G401 (cell line): ENCODE measurements around the gene MRC1. TPM values are rescaled to one million over a fixed set of nuclear protein-coding genes. Genes with fewer than 3 reads are reported as not detected.

Source experiments
- DNase-seq: peaks from one replicate; pipeline ENCODE4 v3.0.0-alpha.2; 2015; ENCODE audit warnings: low spot score
- in situ Hi-C: cut with HindIII; loops from 2 replicates; pipeline ENCODE4 v1.10.0; 2016; ENCODE audit warnings: low sequenced_read_pairs, mixed read lengths
- total RNA-seq: library from RNA; depleted of rRNA; stranded (reverse); fragments of >200 nt; shearing (Covaris generic); gene quantifications from 2 replicates; pipeline ENCODE4 v1.2.3, GENCODE V29; 2014; rRNA removed

Gene MRC1
- 0.12 TPM in 1 of 2 replicates, not detected in the other for total RNA-seq

GRCh38 chr10:17808971-17809841 lies at the start of gene MRC1:
TSS of gene MRC1 (plus strand) at chr10:17809348. CDS start at chr10:17809466, 118 bp downstream.
- no peak for DNase-seq
- in situ Hi-C loops, result no loop called here

DNA sequence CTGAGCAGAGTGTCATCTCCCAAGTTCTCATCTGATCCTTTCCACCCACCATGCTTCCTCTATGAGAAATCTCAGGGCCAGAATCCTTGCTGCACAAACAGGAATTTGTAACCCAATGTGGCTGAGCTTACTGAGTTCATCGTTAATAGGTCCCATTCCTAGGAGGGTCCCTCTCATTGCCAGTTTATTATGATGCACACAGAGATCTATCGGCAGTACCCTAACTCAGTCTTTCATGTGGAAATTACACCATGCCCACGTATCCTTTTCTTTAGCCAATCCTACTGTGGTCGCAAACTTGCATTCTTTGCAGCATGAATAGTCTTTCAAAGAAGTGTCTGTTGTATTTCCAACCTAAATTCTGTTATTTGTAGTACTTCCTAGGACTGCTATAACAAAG lies 45.0 kb upstream of the MRC1 start:
- no peak for DNase-seq
- in situ Hi-C loops, result no loop called here

DNA sequence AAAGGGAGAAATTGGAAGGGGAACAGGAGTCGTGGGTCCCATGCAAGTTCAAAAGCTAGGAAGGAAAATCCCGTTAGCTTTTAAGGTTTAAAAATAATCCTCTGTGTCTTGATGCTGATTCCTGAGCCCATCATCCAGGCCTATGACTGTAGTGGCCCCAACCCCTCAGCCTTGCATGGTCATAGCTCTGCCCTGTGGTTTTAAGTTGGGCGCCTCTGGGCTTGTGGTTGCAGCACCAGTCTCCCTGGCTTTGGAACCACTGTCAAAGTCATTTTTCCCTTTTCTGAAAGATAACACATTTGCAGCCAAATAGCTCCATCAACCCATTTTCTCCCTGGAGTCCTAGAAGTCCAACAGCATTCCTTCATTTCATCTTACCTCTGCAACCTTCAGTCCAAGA lies 43.5 kb upstream of the MRC1 start:
- in situ Hi-C loops, result no loop called here

GRCh38 chr10:17766731-17767130 lies 42.4 kb upstream of the MRC1 start:
- no peak for DNase-seq
- in situ Hi-C loops, result no loop called here

More for the DNA sequence above, 43.5 kb upstream of the MRC1 start:
- DNase-seq, result no peak

DNA sequence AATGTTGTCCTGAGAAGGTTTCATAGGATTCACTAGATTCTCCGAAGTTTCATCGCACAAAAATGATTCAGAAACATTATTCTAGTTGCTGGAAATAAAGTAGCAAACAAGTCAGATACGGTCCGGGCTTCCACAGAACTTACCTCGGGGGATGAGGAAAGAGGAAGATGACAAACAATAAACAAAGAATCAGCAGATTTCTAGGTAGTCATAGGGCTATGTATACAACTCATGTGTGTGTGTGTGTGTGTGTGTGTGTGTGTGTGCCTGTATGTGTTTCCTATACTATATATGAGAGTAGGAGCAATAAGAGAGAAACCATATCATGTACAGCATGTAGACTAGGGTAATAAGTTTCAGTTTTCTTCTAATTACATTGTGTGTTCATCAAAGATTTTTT lies 40.7 kb upstream of the MRC1 start:
- in situ Hi-C loops, result no loop called here
- no peak for DNase-seq

DNA sequence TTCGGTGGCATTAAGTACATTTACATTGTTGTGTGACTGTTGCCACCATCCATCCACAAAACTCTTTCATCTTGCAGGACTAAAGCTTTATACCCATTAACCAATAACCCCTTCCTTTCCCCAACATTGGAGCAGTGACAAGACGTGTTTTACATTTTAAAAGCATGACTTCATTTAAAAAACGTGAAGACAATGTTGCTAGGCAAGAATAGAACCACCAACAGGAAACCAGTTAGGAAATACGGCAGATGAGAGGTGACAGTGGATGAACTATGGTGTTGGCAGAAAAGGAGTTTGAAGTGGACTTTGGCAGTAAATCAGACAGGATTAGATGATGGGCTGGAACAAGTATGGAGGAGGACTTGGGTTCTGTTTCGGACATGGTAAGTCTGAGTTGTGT lies 40.2 kb upstream of the MRC1 start:
- DNase-seq, result no peak

DNA sequence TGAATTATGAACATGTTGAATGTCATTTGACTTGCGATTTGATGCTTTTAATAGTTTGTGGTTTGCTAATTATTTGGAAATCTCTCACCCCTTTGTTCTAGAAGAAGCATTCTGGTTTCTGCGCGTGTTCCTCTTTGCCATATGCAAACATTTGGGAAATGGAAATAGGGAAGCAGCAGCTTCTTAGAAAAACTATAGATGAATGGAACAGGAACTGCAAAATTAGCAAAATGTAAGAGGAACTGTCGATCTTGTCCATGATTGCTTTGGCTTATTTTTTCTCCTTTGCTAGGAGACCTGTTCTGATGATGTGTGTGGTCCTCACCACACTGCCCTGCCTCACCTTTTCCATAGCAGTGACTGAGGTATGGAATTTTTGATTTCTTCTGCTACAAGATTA lies 38.1 kb upstream of the MRC1 start:
- no peak for DNase-seq
- in situ Hi-C loops, result no loop called here

More for the DNA sequence above, 40.2 kb upstream of the MRC1 start:
- in situ Hi-C loops, result no loop called here

DNA sequence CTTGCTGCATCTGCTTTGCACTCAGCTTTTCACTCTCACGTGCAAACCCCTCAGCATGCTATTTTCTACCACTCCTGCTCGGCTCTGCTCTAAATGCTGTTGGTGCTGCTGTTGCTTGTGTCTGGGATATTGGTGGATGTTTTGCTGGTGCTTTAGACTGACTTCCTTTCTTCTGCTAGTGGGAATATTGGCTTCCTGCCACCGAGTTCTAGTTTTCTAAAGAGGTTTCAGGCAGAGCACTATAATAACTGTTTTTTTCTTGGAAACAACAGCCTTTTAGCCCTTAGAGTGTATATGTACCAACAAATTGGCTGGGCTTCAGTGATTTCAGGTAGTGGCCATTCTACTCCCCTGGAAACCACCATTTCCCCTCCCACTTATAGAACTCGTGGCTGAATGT lies 29.4 kb upstream of the MRC1 start:
- DNase-seq, result peak; percentile 15
- in situ Hi-C loops, result no loop called here

DNA sequence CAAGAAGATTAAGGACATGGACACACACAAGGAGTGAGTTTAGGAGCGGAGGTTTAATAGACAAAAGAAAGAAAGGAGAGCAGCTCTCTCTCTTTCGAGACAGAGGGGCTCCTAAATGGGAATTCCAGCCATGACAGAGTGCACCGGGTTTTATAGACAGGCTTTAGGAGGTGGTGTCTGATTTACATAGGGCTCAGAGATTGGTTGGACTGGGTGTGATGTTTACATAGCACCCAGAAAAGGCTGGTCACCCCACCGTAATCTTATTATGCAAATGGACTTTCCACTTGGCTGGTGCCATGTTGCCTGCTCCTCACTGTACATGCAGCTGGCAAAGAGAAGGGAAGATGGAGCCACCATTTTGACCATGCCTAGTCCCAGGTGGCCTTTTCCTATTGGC lies 28.4 kb upstream of the MRC1 start:
- in situ Hi-C loops, result no loop called here
- DNase-seq, result no peak

GRCh38 chr10:17781856-17782255 lies 27.3 kb upstream of the MRC1 start:
- peak; percentile 75 for DNase-seq
- in situ Hi-C loops, result no loop called here

DNA sequence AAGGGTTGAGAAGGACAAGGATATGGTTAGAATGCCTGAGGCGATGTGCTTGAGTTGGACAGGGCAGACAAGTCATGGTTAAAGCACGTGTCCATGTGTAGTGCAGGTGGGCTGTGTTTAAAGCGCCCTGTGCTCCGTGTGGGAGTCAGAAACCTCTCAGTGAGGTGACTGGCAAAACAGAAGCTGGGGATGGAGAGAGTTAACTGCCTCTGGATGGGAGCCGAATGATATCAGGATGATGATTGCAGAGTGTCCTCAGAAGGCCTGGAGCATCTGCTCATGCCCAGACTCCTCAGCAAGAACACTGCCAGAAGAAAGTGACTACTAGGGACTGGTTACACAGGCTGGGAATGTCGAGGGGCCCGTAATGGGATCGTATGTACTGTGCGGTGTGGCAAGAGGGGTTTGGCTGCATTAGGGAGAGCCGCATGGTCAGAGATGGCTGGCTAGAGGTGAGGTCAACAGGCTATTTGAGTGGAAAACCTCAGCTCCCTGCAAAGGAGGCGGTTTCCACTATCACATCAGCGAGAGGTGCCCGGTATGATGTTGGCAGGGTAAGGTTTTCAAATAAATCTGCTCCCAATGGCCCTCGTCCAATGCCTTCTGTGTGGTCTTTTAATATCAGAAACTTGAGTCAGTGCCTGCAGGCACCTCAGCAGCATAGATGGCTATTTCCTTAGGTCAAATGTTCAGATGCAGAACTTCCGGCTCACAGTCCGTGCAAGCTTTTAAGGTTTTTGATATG lies 26.1 kb upstream of the MRC1 start:
- in situ Hi-C loops, result no loop called here
- peak; percentile 96 for DNase-seq

- no peak for DNase-seq
- in situ Hi-C loops, result no loop called here
These were observed 25.4 kb upstream of the MRC1 start for GRCh38 chr10:17783751-17784150.

DNA sequence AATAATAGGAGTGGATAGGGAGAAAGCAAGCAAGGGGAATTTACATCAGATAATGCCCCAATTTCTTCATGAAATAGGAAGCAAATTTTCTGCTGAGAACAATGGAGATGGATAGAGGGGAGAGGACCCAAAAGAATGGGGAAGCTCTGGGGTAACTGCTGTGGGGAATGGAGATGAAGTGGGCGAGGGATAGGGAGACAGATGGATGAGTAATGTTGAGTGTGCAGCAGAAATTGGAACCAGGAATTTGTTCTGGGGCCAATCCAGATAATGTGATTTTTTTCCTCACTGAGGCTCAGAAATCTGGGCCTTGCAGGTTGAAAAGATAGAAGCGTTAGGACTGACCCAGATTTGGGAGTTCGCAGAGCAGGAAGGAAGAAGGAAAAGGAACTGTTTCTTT lies 24.5 kb upstream of the MRC1 start:
- in situ Hi-C loops, result no loop called here
- peak; percentile 90 for DNase-seq

DNA sequence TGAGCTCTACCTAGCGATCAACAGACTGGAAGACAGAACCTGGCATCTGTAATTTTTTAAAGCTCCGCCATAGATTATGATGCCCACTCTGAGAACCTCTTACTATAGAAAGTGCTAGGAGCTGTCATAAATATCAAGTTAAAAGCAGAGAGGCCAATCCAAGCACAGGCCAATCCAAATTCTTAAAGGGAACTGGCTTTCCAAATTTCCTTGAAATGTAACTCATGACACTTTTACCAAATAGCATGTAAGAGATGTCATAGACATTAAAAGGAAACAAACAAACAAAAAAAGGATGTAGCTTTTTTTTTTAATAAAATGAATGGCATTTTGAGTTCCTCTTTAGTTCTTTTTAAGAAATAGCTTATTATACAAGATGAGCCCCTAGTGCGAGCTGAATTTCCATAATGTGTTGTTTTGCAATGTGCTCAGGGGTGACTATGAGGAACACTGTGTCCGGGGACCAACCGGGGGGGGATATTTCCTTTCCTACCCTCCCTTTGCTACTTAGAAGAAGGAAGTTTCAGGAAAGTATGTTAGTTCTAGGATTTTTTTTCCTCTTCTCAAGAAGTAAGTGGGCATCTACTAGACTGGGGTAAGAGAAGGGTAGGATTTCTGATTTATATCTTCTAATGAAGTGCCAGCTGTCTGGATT lies 23.7 kb upstream of the MRC1 start:
- DNase-seq, result peak; percentile 43
- in situ Hi-C loops, result no loop called here

- DNase-seq, result peak; percentile 41
- in situ Hi-C loops, result no loop called here
These were observed 21.8 kb upstream of the MRC1 start for GRCh38 chr10:17787087-17787961.

DNA sequence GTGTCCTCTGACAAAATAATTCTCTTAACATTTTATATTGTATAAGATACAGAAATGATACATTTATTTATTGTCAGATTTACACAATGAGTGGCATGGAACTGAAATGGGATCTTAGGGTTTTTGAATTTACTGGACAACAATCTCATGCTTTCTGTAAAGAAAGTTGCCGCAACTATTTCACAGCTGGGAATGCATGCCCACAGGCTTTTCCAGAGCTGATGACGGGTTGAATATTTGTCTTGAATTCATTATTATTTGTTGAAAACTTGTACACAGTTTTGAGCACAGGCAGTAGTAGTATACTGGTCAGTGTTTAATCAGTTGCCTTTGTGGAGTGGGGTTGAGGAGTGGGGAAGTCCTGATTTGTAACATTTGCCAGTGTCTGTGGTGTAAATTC lies 20.5 kb upstream of the MRC1 start:
- DNase-seq, result no peak
- in situ Hi-C loops, result no loop called here

DNA sequence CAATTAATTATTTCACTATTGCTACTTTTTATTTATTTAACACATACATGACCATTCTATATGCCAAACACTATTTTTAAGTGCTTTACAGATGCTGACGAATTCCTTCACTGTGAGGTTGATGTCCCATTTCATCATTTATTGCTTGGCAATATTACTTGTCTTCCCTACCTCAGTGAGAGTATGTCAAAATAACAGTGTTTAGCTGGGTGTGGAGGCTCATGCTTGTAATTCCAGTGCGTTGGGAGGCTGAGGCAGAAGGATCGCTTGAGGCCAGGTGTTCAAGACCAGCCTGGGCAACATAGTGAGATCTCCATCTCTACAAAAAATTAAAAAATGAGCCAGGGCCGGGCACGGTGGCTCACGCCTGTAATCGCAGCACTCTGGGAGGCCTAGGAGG lies 19.8 kb upstream of the MRC1 start:
- no peak for DNase-seq
- in situ Hi-C loops, result no loop called here

- in situ Hi-C loops, result no loop called here
- DNase-seq, result no peak
These were observed 18.5 kb upstream of the MRC1 start for GRCh38 chr10:17790651-17791050.

DNA sequence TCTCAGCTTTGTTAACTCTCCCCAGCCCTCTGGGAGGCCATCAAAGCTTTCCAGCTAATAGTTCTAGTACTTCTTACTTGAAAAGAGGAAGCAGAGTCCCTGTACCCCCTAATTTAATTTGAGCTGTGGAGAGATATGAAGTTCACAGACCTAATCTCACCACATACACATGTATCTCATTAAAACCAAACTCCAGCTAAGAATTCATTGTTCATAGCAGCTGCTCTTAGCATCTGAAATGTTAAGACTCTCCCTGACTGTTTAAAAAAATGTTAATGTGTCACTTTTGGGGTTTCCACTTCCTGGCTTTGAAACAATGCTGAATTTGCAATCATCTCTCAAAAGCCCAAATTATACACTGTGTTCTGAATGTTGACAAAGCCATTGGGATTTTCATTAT lies 16.2 kb upstream of the MRC1 start:
- DNase-seq, result no peak
- in situ Hi-C loops, result no loop called here
